Muscle layer of duodenum (tissue), 2 donors: ENCODE results near the gene SHOC1.
"Not testable (repeated sequence)": the region's sequence is repeated elsewhere in the genome, so short reads cannot be mapped to it uniquely, and the experiment has no call there.

ENCODE experiments used
- H3K27ac ChIP-seq: one replicate; pipeline ENCODE4 v1.7.0; 2013; ENCODE audit warnings: mild to moderate bottlenecking, low read length
- H3K27me3 ChIP-seq: one replicate; pipeline ENCODE4 v1.7.0; 2013; ENCODE audit warnings: low read depth, mild to moderate bottlenecking, control low read depth, low read length
- H3K36me3 ChIP-seq, 2 donors: one replicate each; pipeline ENCODE4 v1.7.0; 2013; ENCODE audit warnings: low read length in 2 of 2, control low read depth in 1 of 2, mild to moderate bottlenecking in 1 of 2; ENCODE audit not compliant: insufficient read depth in 2 of 2, control insufficient read depth in 1 of 2
- H3K4me1 ChIP-seq, 2 donors: one replicate each; pipeline ENCODE4 v1.7.0; 2013; ENCODE audit warnings: low read length in 2 of 2, mild to moderate bottlenecking in 2 of 2, control low read depth in 1 of 2, moderate library complexity in 1 of 2; ENCODE audit not compliant: insufficient read depth in 2 of 2, control insufficient read depth in 1 of 2
- H3K4me3 ChIP-seq, 2 donors: one replicate each; pipeline ENCODE4 v1.7.0; 2013; ENCODE audit warnings: low read length in 2 of 2, low read depth in 1 of 2, mild to moderate bottlenecking in 1 of 2
- H3K9me3 ChIP-seq, 2 donors: one replicate each; pipeline ENCODE4 v1.7.0; 2013; ENCODE audit warnings: low read length in 2 of 2, control low read depth in 1 of 2, mild to moderate bottlenecking in 1 of 2; ENCODE audit not compliant: control insufficient read depth in 1 of 2
- donor health status: healthy.

SHOC1 gene

DNA sequence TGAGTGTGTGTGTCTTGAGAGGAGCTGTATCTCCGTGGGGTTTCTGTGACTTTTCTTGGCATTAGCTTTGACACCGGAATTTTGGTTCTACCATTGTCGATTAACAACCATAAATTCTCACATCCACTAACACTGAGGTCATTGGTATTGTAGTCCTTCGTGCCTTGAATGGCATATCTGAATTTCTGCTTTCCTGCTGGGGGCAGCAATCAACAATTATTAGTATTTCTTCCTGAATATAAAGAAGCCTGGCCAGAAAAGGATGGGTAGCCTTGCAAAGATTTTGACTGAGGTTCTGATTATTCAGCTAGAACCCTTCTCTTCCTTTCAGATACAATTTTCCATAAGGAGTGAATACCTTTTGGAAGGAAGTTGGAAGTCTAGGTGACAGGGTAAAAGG lies 33.5 kb upstream of the SHOC1 start:
- Histone ChIP-seq H3K27me3 (no peaks in the 10 kb centered on the region), H3K9me3 (no peaks in the 10 kb centered on the region), H3K27ac (no peak overlapping the region), H3K4me3 (no peak overlapping the region), H3K36me3 (no peaks in the 10 kb centered on the region), H3K4me1 (no peaks in the 10 kb centered on the region)

- Histone ChIP-seq H3K27me3 (no peaks in the 10 kb centered on the region), H3K36me3 (no peaks in the 10 kb centered on the region), H3K4me1 (no peaks in the 10 kb centered on the region), H3K27ac (no peak overlapping the region), H3K4me3 (no peak overlapping the region), H3K9me3 (no peaks in the 10 kb centered on the region)
Observed at GRCh38 chr9:111825468-111826145, 30.9 kb upstream of the SHOC1 start.

- no peaks in the 10 kb centered on the region for H3K36me3 ChIP-seq
Observed at GRCh38 chr9:111821006-111821528, 26.3 kb upstream of the SHOC1 start.

DNA sequence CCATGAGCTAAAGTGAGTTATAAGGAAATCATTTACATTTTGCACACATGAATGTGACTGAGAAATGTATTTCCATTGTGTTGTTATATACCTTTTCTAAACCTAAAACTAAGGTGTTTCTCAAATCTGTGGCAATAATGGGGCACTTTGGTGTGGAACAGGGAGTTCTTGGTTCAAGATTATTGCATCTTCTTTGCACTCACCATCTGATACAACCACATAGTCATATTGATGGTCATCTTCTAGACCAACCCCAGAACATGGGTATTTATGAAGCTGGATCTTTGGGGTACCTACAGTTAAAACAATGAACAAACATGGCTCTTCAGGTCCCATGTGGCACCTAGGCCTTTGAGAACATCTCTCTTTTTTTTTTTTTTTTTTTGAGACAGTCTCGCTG lies 24.6 kb upstream of the SHOC1 start:
- Histone ChIP-seq H3K27ac (no peak overlapping the region), H3K27me3 (no peaks in the 10 kb centered on the region), H3K36me3 (no peaks in the 10 kb centered on the region), H3K9me3 (no peaks in the 10 kb centered on the region), H3K4me1 (no peaks in the 10 kb centered on the region), H3K4me3 (no peak overlapping the region)

More at GRCh38 chr9:111821006-111821528, 26.3 kb upstream of the SHOC1 start:
- Histone ChIP-seq H3K4me1 (no peaks in the 10 kb centered on the region), H3K4me3 (no peak overlapping the region), H3K9me3 (no peaks in the 10 kb centered on the region), H3K27ac (no peak overlapping the region), H3K27me3 (no peaks in the 10 kb centered on the region)

DNA sequence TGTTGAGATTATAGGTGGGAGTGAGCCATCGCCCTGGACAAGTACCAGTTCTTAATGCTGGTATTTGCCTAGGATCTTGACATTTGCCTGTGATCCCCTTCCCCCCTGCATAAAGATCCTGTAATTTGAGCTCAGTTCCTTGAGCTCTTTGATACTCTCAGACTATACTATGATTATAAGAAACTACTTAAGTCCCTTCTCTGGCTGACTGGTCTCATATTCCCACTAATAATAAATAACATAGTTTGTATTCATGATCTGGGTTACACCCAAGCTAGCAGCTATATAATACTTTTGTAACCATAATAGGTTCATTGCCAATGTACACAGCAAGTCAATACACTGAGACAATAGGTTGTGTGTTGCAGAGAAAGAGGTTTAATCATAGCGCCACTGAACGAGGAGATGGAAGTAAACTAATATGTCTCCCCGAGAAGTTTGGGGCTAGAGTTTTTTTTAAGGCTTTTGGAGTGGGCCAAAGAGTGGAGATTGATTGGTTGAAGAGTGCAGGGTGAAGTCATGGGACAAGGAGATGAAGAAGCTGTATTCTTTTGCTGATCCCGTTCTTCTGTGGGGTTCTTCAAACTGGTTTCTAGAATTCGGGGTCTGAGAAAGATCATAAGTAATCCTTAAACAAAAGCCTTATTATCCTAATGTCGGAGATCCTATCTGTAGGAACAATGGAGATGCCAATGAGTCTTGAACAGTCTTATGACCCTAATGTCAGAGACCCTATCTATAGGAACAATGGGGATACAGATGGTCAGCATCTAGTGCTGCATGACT lies 20.7 kb upstream of the SHOC1 start:
- H3K4me3 ChIP-seq, result no peak overlapping the region
- no peaks in the 10 kb centered on the region for H3K36me3 ChIP-seq
- H3K27ac ChIP-seq, result peak overlapping the region; percentile 16
- H3K9me3 ChIP-seq, result no peaks in the 10 kb centered on the region
- no peaks in the 10 kb centered on the region for H3K27me3 ChIP-seq
- no peaks in the 10 kb centered on the region for H3K4me1 ChIP-seq

DNA sequence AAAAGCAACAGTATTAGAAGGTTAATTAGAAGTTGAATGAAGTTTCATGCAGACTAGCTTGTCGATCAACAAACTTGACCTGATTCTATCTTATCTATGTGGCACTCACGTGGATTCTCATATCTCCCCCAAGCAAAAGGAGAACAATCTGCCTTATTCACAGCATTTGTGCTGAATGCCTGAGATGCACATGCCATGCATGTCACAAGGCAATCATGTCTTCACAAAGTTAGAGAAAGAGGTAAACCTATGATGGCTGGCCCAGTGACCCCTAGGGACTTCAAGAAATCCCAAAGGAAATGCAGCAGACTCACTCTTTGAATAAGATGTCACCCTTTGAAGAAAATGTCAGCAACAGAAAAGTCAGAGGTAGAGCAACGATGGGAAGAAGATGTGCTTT lies 17.6 kb upstream of the SHOC1 start:
- no peaks in the 10 kb centered on the region for H3K36me3 ChIP-seq
- H3K27ac ChIP-seq, result no peak overlapping the region
- H3K4me1 ChIP-seq, result no peaks in the 10 kb centered on the region
- H3K27me3 ChIP-seq, result no peaks in the 10 kb centered on the region
- no peak overlapping the region for H3K4me3 ChIP-seq
- H3K9me3 ChIP-seq, result no peaks in the 10 kb centered on the region

- H3K27me3 ChIP-seq, result no peaks in the 10 kb centered on the region
- H3K9me3 ChIP-seq, result no peaks in the 10 kb centered on the region
- no peak overlapping the region for H3K27ac ChIP-seq
- no peaks in the 10 kb centered on the region for H3K36me3 ChIP-seq
- no peaks in the 10 kb centered on the region for H3K4me1 ChIP-seq
- no peak overlapping the region for H3K4me3 ChIP-seq
Observed at GRCh38 chr9:111810908-111811307, 16.2 kb upstream of the SHOC1 start.

GRCh38 chr9:111810415-111810814 lies 15.7 kb upstream of the SHOC1 start:
- not testable (repeated sequence) for H3K4me3 ChIP-seq, H3K36me3 ChIP-seq, H3K9me3 ChIP-seq, H3K4me1 ChIP-seq, H3K27me3 ChIP-seq, H3K27ac ChIP-seq

- Histone ChIP-seq H3K27me3 (no peaks in the 10 kb centered on the region), H3K27ac (no peak overlapping the region), H3K9me3 (no peaks in the 10 kb centered on the region), H3K4me1 (no peaks in the 10 kb centered on the region), H3K4me3 (no peak overlapping the region), H3K36me3 (no peaks in the 10 kb centered on the region)
Observed at GRCh38 chr9:111807197-111807596, 12.5 kb upstream of the SHOC1 start.

GRCh38 chr9:111806259-111806658 lies 11.5 kb upstream of the SHOC1 start:
- Histone ChIP-seq H3K36me3 (no peaks in the 10 kb centered on the region), H3K4me1 (no peaks in the 10 kb centered on the region), H3K27me3 (no peaks in the 10 kb centered on the region), H3K4me3 (no peak overlapping the region), H3K27ac (no peak overlapping the region), H3K9me3 (no peaks in the 10 kb centered on the region)

DNA sequence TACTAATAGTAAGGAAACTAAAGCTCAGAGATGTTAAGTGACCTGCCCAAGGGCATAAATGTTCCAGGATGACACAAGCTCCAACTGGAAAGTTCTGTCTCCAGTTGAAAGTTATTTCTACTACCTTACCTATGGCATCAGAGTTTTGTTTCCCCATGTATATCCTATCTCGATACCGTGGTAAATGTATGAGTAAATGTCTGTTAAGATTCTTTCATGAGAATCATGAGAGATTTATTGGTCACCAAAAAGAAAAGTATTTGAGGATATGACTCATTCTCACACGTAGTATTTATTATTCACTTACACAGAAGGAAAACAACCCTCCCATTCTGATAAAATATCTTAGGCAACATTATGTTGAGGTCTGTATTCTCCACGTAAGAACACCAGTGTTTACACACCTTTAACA lies 11.1 kb upstream of the SHOC1 start:
- no peak overlapping the region for H3K4me3 ChIP-seq
- no peaks in the 10 kb centered on the region for H3K27me3 ChIP-seq
- H3K4me1 ChIP-seq, result no peaks in the 10 kb centered on the region
- no peaks in the 10 kb centered on the region for H3K36me3 ChIP-seq
- no peaks in the 10 kb centered on the region for H3K9me3 ChIP-seq
- no peak overlapping the region for H3K27ac ChIP-seq
